Psoas muscle (tissue), 8 donors: ENCODE measurements around the gene COL20A1. TPM values are rescaled to one million over a fixed set of nuclear protein-coding genes. Genes with fewer than 3 reads are reported as not detected.

Experiments used
- ATAC-seq, 4 donors: fragments of 200-7000 bp; cut with Tn5 transposase; one replicate each; pipeline ENCODE4 v1.9.1; 2020; ENCODE audit warnings: moderate library complexity in 3 of 4, mild to moderate bottlenecking in 2 of 4
- DNase-seq, 2 donors: peaks; one replicate each; pipeline ENCODE4 v3.0.0-alpha.2; 2020
- H3K27ac ChIP-seq: fragments of 200-600 bp; one replicate; pipeline ENCODE4 v1.8.0; 2022
- H3K27me3 ChIP-seq, 3 donors: fragments of 200-600 bp in 1 of 3; one replicate each; pipeline versions ENCODE4 v1.6.1 to v1.8.0; 2013 to 2022; ENCODE audit warnings: low read length in 2 of 3, mild to moderate bottlenecking in 2 of 3, moderate library complexity in 1 of 3; ENCODE audit not compliant: insufficient read depth in 3 of 3
- H3K36me3 ChIP-seq, 2 donors: fragments of 200-600 bp in 1 of 2; one replicate each; pipeline versions ENCODE4 v1.6.1 to v1.8.0; 2013 to 2022; ENCODE audit warnings: low read depth in 1 of 2, mild to moderate bottlenecking in 1 of 2, moderate library complexity in 1 of 2; ENCODE audit not compliant: insufficient read depth in 1 of 2
- H3K4me1 ChIP-seq: fragments of 200-600 bp; one replicate; pipeline ENCODE4 v1.8.0; 2022
- H3K4me3 ChIP-seq: fragments of 200-600 bp; one replicate; pipeline ENCODE4 v1.8.0; 2022; ENCODE audit warnings: mild to moderate bottlenecking
- H3K9me3 ChIP-seq: fragments of 200-600 bp; one replicate; pipeline ENCODE4 v1.8.0; 2022
- WGBS, 3 donors: extraction: QIAGEN DNeasy Blood & Tissue Kit; methylation state at CpG; one replicate each; pipeline versions ENCODE4 v1.1.6 to v1.1.7; 2013; 5-methylcytosine and 5-hydroxymethylcytosine counted together
- intact Hi-C, 2 donors: fragments of 100-400 bp; cut with DNase I; formaldehyde crosslinking; loops; one replicate each; pipeline versions ENCODE4 v1.11.0 to v1.14.2; 2022
- polyA plus RNA-seq, 3 donors: library from polyadenylated mRNA; stranded (reverse); fragments of 200-250 nt; gene quantifications; one replicate each; pipeline ENCODE4 v1.2.3, GENCODE V29; 2013
- total RNA-seq, 4 donors: library from RNA; stranded (reverse); fragmentation: NEBNext Ultra II Directional in 2 of 4; extraction: Animal tissue kit (Norgen Biotek cat#: 25700) in 2 of 4; gene quantifications; one replicate each; pipeline versions ENCODE4 v1.2.1 to v1.2.4, GENCODE V29; 2021 to 2023
- TF ChIP-seq, protein P1 (sequence below): fragments of 200-600 bp; IDR thresholded peaks from one replicate; pipeline ENCODE4 v1.8.0; 2022; ENCODE audit warnings: antibody characterized with exemption
- donor health status: healthy with polysubstance abuse.
- donor health status: DM: no; HTN: no; CAD: no; lungs with moderate emphysema.
- donor health status: Bipolar disorder and iron deficiency.
- donor health status: healthy.
- donor health status: DM: yes; HTN: yes; CAD: no.
- donor health status: DM: no; HTN: no; CAD: no.
- donor health status: DM: no; HTN: no; CAD: no.
- donor health status: DM: yes; HTN: yes; CAD: no.

Gene COL20A1
- total and polyA plus RNA-seq, 7 donors, result 0.08 to 0.09 TPM; not detected in 5

DNA sequence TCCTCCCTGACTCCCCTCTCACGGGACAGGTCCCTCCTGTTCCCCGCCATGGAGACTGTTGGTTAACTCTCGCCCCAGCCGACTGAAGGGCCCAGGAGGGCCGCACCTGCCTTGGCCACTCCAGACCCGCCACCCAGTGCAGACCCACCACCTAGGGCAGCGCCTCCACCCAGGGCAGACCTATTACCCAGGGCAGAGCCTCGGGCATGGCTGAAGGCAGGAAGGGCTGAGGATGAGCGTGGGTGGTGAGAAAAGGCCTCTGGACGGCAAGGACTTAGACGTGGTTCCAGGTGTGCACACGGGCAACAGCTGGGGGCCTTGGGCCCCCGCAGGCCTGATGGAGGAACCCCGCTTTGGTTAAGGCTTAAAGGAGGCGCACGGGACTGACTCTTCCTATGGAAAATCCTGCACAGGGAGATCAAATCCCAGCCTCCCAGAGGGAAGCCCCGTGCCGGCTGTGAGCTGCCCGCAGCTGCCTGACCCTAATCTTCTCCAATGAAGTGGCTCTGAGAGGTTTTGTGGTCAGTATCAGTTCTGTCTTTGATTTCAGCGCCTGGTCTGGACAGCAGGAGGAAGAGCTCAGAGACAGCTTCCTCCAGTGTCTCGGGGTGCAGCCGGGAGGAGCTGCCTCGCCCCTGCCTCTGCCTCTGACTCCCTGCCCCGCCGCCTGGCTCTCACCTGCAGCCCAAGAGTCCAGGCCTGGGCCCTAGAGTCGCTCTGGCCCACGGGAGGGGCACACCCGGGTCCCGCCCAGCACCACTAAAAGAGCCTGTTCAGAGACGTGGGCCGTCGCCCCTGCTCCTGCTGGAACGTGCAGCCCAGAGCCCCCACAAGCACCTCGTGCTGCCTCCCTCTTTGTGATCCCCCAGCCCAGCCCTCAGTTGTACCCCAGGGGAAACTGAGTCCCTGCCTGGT, 80.2 kb downstream of the COL20A1 start:
- Histone ChIP-seq H3K27ac (no peak overlapping the region), H3K4me1 (no peaks in the 10 kb centered on the region), H3K4me3 (no peak overlapping the region), H3K27me3 (peaks cover 0 to 59% (median 9%) of the 10 kb centered on the region in 3 donors), H3K9me3 (no peaks in the 10 kb centered on the region), H3K36me3 (no peaks in the 10 kb centered on the region)
- ATAC-seq, result no peak
- intact Hi-C loops, result no loop called here
- DNase-seq, result no peak
- WGBS, 3 donors, result 67 to 76% (median 71%) methylated on average over 32 to 34 of the region's 34 CpGs
- TF ChIP-seq, protein P1, sequence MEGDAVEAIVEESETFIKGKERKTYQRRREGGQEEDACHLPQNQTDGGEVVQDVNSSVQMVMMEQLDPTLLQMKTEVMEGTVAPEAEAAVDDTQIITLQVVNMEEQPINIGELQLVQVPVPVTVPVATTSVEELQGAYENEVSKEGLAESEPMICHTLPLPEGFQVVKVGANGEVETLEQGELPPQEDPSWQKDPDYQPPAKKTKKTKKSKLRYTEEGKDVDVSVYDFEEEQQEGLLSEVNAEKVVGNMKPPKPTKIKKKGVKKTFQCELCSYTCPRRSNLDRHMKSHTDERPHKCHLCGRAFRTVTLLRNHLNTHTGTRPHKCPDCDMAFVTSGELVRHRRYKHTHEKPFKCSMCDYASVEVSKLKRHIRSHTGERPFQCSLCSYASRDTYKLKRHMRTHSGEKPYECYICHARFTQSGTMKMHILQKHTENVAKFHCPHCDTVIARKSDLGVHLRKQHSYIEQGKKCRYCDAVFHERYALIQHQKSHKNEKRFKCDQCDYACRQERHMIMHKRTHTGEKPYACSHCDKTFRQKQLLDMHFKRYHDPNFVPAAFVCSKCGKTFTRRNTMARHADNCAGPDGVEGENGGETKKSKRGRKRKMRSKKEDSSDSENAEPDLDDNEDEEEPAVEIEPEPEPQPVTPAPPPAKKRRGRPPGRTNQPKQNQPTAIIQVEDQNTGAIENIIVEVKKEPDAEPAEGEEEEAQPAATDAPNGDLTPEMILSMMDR, result no peak

DNA sequence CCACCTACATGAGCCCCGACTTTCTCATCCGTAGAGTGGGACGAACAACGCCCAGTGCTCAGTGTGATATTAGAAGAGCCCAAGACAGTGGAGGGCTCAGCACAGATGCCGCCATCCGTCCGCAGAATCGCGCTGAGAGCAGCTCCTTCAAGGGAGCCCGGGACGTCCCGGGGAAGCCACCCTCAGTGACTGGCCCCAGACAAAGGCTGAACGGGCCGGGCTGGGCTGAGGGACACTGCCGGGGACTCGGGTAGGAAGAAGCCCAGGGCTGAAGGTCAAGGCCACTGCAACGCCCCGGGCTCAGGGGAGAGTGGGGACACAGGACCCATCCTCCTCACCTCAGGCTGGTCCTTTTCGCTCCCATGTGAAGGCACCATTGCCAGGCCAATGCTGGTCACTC, 81.0 kb downstream of the COL20A1 start:
- H3K9me3 ChIP-seq, result no peaks in the 10 kb centered on the region
- no peaks in the 10 kb centered on the region for H3K36me3 ChIP-seq
- no peak overlapping the region for H3K27ac ChIP-seq
- peaks cover 0 to 58% (median 9%) of the 10 kb centered on the region in 3 donors for H3K27me3 ChIP-seq
- no peak overlapping the region for H3K4me3 ChIP-seq
- ATAC-seq (no peak), DNase-seq (no peak)
- H3K4me1 ChIP-seq, result no peaks in the 10 kb centered on the region
- 80 to 84% (median 83%) methylated on average over 19 of the region's 19 CpGs for WGBS, 3 donors
- TF ChIP-seq, protein P1, result no peak
- intact Hi-C loops, result no loop called here

DNA sequence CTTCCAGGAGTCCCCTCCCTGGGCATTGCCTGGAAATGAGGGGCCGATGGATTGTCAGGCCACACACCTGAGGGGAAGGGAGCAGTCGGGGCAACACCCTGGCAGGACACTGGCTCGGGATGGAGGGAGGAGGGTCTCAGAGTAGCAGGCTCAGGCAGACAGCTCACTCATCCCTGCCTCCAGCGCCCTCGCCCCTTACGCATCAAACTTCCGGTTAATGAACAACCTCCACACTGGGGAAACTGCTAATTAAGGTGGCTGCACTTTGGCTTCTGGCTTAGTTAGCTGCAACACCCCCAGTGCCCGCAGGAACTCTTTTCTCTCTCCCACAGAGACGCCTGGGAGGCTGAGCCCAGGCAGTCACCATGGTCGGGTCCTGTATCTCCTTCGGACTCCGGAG, 81.5 kb downstream of the COL20A1 start:
- ATAC-seq, result no peak
- intact Hi-C loops, result no loop called here
- H3K4me1 ChIP-seq, result no peaks in the 10 kb centered on the region
- WGBS, 3 donors, result 73 to 75% (median 73%) methylated on average over 12 of the region's 12 CpGs
- H3K27me3 ChIP-seq, result peaks cover 0 to 62% (median 9%) of the 10 kb centered on the region in 3 donors
- H3K4me3 ChIP-seq, result no peak overlapping the region
- H3K27ac ChIP-seq, result no peak overlapping the region
- no peak for DNase-seq
- H3K36me3 ChIP-seq, result no peaks in the 10 kb centered on the region
- TF ChIP-seq, protein P1, result no peak
- H3K9me3 ChIP-seq, result no peaks in the 10 kb centered on the region

DNA sequence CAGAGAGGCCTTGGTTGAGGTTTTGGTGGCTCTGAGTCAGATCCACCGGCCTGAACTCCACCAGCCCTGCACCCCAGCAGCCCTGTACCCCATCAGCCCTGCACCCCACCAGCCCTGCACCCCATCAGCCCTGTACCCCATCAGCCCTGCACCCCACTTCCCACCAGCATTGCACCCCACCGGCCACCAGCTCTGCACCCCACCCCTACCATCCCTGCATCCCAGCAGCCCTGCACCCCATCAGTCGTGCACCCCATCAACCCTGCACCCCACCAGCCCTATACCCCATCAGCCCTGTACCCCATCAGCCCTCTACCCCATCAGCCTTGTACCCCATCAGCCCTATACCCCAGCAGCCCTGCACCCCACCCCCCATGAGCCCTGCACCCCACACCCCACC, 82.5 kb downstream of the COL20A1 start:
- intact Hi-C loops, result no loop called here
- Histone ChIP-seq H3K27ac (no peak overlapping the region), H3K36me3 (no peaks in the 10 kb centered on the region), H3K9me3 (no peaks in the 10 kb centered on the region), H3K4me1 (no peaks in the 10 kb centered on the region), H3K4me3 (no peak overlapping the region), H3K27me3 (peaks cover 0 to 61% (median 9%) of the 10 kb centered on the region in 3 donors)
- 85 to 90% (median 88%) methylated on average over 3 of the region's 3 CpGs for WGBS, 3 donors
- TF ChIP-seq, protein P1, result no peak
- ATAC-seq (no peak), DNase-seq (no peak)
